Measurements from ENCODE around the gene LRRC70. TPM values are rescaled to one million over a fixed set of nuclear protein-coding genes. Genes with fewer than 3 reads are reported as not detected.

The LRRC70 gene
- polyA plus RNA-seq, 1 donor from 2014 or later = 2.2 TPM

- Histone ChIP-seq H3F3A (ENCODE audit: insufficient read depth, low read length, poor library complexity, severe bottlenecking) (no peaks in the 10 kb centered on the region), H3K9ac (ENCODE audit: low read length) (no peak overlapping the region), H3K79me2 (replicated peaks; ENCODE audit: insufficient read depth, low read length) (no peaks in the 10 kb centered on the region), H3K9me2 (ENCODE audit: insufficient read depth, low read length) (no peaks in the 10 kb centered on the region), H3K27me3 (ENCODE audit: insufficient read depth, low read depth, low read length) (no peaks in the 10 kb centered on the region), H2AFZ (ENCODE audit: low read depth, low read length) (no peak overlapping the region), H3K4me3 (ENCODE audit: low read length) (no peak overlapping the region), H3K9me3 (ENCODE audit: low read length) (no peaks in the 10 kb centered on the region), H3K4me2 (ENCODE audit: low read length) (no peak overlapping the region), H3K27ac (ENCODE audit: low read length) (no peak overlapping the region), H3K36me3 (ENCODE audit: insufficient read depth, low read length) (no peaks in the 10 kb centered on the region), H4K20me1 (ENCODE audit: insufficient read depth) (no peaks in the 10 kb centered on the region)
- TF ChIP-seq MXI1 (conservative IDR thresholded peaks at IDR 0.05; ENCODE audit: poor library complexity, severe bottlenecking) (no peak), EP300 (conservative IDR thresholded peaks at IDR 0.05; ENCODE audit: poor library complexity, severe bottlenecking) (no peak), CTCF (IDR thresholded peaks at IDR 0.05; ENCODE audit: poor library complexity, severe bottlenecking) (no peak), REST (IDR thresholded peaks at IDR 0.05; ENCODE audit: borderline replicate concordance) (no peak), EZH2 (IDR thresholded peaks at IDR 0.05; ENCODE audit: borderline replicate concordance, insufficient read depth, low read length, poor library complexity, severe bottlenecking) (no peak), SMC3 (conservative IDR thresholded peaks at IDR 0.05; ENCODE audit: poor library complexity) (no peak), TAF1 (IDR thresholded peaks at IDR 0.05; ENCODE audit: low read depth) (no peak), POLR2AphosphoS5 (IDR thresholded peaks at IDR 0.05) (no peak), RAD21 (conservative IDR thresholded peaks at IDR 0.05) (no peak)
Observed at GRCh38 chr5:62574599-62574998, 4.0 kb upstream of the LRRC70 start.

- no peak for TF ChIP-seq EP300 (conservative IDR thresholded peaks at IDR 0.05; ENCODE audit: poor library complexity, severe bottlenecking)
- no peak overlapping the region for H3K9ac ChIP-seq (ENCODE audit: low read length)
- no peaks in the 10 kb centered on the region for H3F3A ChIP-seq (ENCODE audit: insufficient read depth, low read length, poor library complexity, severe bottlenecking)
- no peaks in the 10 kb centered on the region for H3K79me2 ChIP-seq (replicated peaks; ENCODE audit: insufficient read depth, low read length)
- H3K36me3 ChIP-seq (ENCODE audit: insufficient read depth, low read length) = no peaks in the 10 kb centered on the region
- H3K9me2 ChIP-seq (ENCODE audit: insufficient read depth, low read length) = no peaks in the 10 kb centered on the region
- H3K9me3 ChIP-seq (ENCODE audit: low read length) = no peaks in the 10 kb centered on the region
- no peak overlapping the region for H3K4me3 ChIP-seq (ENCODE audit: low read length)
- no peaks in the 10 kb centered on the region for H4K20me1 ChIP-seq (ENCODE audit: insufficient read depth)
- H3K27ac ChIP-seq (ENCODE audit: low read length) = no peak overlapping the region
- no peak overlapping the region for H2AFZ ChIP-seq (ENCODE audit: low read depth, low read length)
- no peaks in the 10 kb centered on the region for H3K27me3 ChIP-seq (ENCODE audit: insufficient read depth, low read depth, low read length)
- no peak overlapping the region for H3K4me2 ChIP-seq (ENCODE audit: low read length)
Observed at GRCh38 chr5:62575066-62575465, 3.6 kb upstream of the LRRC70 start.

- H3K9me3 ChIP-seq (ENCODE audit: low read length) = no peaks in the 10 kb centered on the region
- H3K27ac ChIP-seq (ENCODE audit: low read length) = no peak overlapping the region
- no peaks in the 10 kb centered on the region for H3K79me2 ChIP-seq (replicated peaks; ENCODE audit: insufficient read depth, low read length)
- no peak overlapping the region for H3K4me2 ChIP-seq (ENCODE audit: low read length)
- no peaks in the 10 kb centered on the region for H4K20me1 ChIP-seq (ENCODE audit: insufficient read depth)
- no peaks in the 10 kb centered on the region for H3K9me2 ChIP-seq (ENCODE audit: insufficient read depth, low read length)
- H3F3A ChIP-seq (ENCODE audit: insufficient read depth, low read length, poor library complexity, severe bottlenecking) = no peaks in the 10 kb centered on the region
- TF ChIP-seq SMC3 (conservative IDR thresholded peaks at IDR 0.05; ENCODE audit: poor library complexity) (no peak), REST (IDR thresholded peaks at IDR 0.05; ENCODE audit: borderline replicate concordance) (no peak), RAD21 (conservative IDR thresholded peaks at IDR 0.05) (no peak), EP300 (conservative IDR thresholded peaks at IDR 0.05; ENCODE audit: poor library complexity, severe bottlenecking) (no peak), CTCF (IDR thresholded peaks at IDR 0.05; ENCODE audit: poor library complexity, severe bottlenecking) (no peak), POLR2AphosphoS5 (IDR thresholded peaks at IDR 0.05) (no peak), EZH2 (IDR thresholded peaks at IDR 0.05; ENCODE audit: borderline replicate concordance, insufficient read depth, low read length, poor library complexity, severe bottlenecking) (no peak), MXI1 (conservative IDR thresholded peaks at IDR 0.05; ENCODE audit: poor library complexity, severe bottlenecking) (no peak), TAF1 (IDR thresholded peaks at IDR 0.05; ENCODE audit: low read depth) (no peak)
- no peak overlapping the region for H2AFZ ChIP-seq (ENCODE audit: low read depth, low read length)
- H3K4me3 ChIP-seq (ENCODE audit: low read length) = no peak overlapping the region
- H3K36me3 ChIP-seq (ENCODE audit: insufficient read depth, low read length) = no peaks in the 10 kb centered on the region
- no peak overlapping the region for H3K9ac ChIP-seq (ENCODE audit: low read length)
- no peaks in the 10 kb centered on the region for H3K27me3 ChIP-seq (ENCODE audit: insufficient read depth, low read depth, low read length)
Observed at GRCh38 chr5:62575489-62575888, 3.1 kb upstream of the LRRC70 start.
